ENCODE measurements around the gene SH3BP2. TPM values are rescaled to one million over a fixed set of nuclear protein-coding genes. Genes with fewer than 3 reads are reported as not detected.

Gene SH3BP2
- polyA plus RNA-seq, 3 donors: 19.1 to 478 (median 26.9) TPM

GRCh38 chr4:2768124-2768523 lies 24.8 kb upstream of the SH3BP2 start:
- TF ChIP-seq CTCF (IDR thresholded peaks at IDR 0.05): no peak
- Histone ChIP-seq H2AFZ (ENCODE audit: insufficient read depth, low read depth, low read length, poor library complexity, severe bottlenecking) (no peak overlapping the region), H3K9me3 (replicated peaks in 1 of 2; ENCODE audit: control insufficient read depth in 1 of 2, insufficient read depth in 1 of 2, low read length in 2 of 2) (no peaks in the 10 kb centered on the region), H3K4me3 (replicated peaks in 1 of 3; ENCODE audit: low read depth in 2 of 3, low read length in 3 of 3) (no peak overlapping the region), H3K36me3 (replicated peaks in 1 of 2; ENCODE audit: control insufficient read depth in 1 of 2, insufficient read depth in 2 of 2, low read length in 2 of 2) (no peaks in the 10 kb centered on the region), H3K4me2 (replicated peaks; ENCODE audit: extremely low read depth, low read length, poor library complexity, severe bottlenecking) (no peak overlapping the region), H4K20me1 (ENCODE audit: insufficient read depth, low read length) (no peaks in the 10 kb centered on the region), H3K27ac (ENCODE audit: low read depth in 1 of 2, low read length in 2 of 2) (no peak overlapping the region), H3K9ac (ENCODE audit: insufficient read depth, low read length, poor library complexity, severe bottlenecking) (no peak overlapping the region), H3K79me2 (ENCODE audit: insufficient read depth, low read length) (no peaks in the 10 kb centered on the region), H3K4me1 (ENCODE audit: control insufficient read depth in 1 of 2, insufficient read depth in 2 of 2, low read length in 2 of 2) (peaks cover 29 to 40% of the 10 kb centered on the region in 2 donors), H3K27me3 (ENCODE audit: control insufficient read depth in 2 of 2, insufficient read depth in 2 of 2, low read length in 2 of 2) (no peaks in the 10 kb centered on the region)
- Mint-ChIP-seq H3K4me3 (no peak overlapping the region), H3K36me3 (peaks cover 0 to 4% of the 10 kb centered on the region in 2 donors), H3K9me3 (peaks cover 0 to 2% (median 0%) of the 10 kb centered on the region in 7 donors), H3K27me3 (ENCODE audit: low read depth in 3 of 3) (peaks cover 0 to 4% (median 0%) of the 10 kb centered on the region in 3 donors), H3K27ac (no peak overlapping the region), H3K4me1 (peaks cover 34% of the 10 kb centered on the region)
- intact Hi-C loops (cut with micrococcal nuclease): no loop called here
- no peak for DNase-seq
- WGBS (ENCODE audit: insufficient coverage): 88% methylated on average over 6 of the region's 9 CpGs

GRCh38 chr4:2768921-2769336 lies 24.0 kb upstream of the SH3BP2 start:
- 86% methylated on average over 8 of the region's 15 CpGs for WGBS (ENCODE audit: insufficient coverage)
- H3K36me3 ChIP-seq (replicated peaks in 1 of 2; ENCODE audit: control insufficient read depth in 1 of 2, insufficient read depth in 2 of 2, low read length in 2 of 2): no peaks in the 10 kb centered on the region
- no peaks in the 10 kb centered on the region for H3K27me3 ChIP-seq (ENCODE audit: control insufficient read depth in 2 of 2, insufficient read depth in 2 of 2, low read length in 2 of 2)
- intact Hi-C loops (cut with micrococcal nuclease): no loop called here
- H3K4me2 ChIP-seq (replicated peaks; ENCODE audit: extremely low read depth, low read length, poor library complexity, severe bottlenecking): no peak overlapping the region
- no peak overlapping the region for H3K27ac ChIP-seq (ENCODE audit: low read depth in 1 of 2, low read length in 2 of 2)
- no peak overlapping the region for H3K4me3 Mint-ChIP-seq
- peaks cover 0 to 4% (median 0%) of the 10 kb centered on the region in 3 donors for H3K27me3 Mint-ChIP-seq (ENCODE audit: low read depth in 3 of 3)
- H3K4me3 ChIP-seq (replicated peaks in 1 of 3; ENCODE audit: low read depth in 2 of 3, low read length in 3 of 3): no peak overlapping the region
- peaks cover 31% of the 10 kb centered on the region for H3K4me1 Mint-ChIP-seq
- no peak overlapping the region for H2AFZ ChIP-seq (ENCODE audit: insufficient read depth, low read depth, low read length, poor library complexity, severe bottlenecking)
- peaks cover 24 to 35% of the 10 kb centered on the region in 2 donors for H3K4me1 ChIP-seq (ENCODE audit: control insufficient read depth in 1 of 2, insufficient read depth in 2 of 2, low read length in 2 of 2)
- DNase-seq: no peak
- H3K36me3 Mint-ChIP-seq: peaks cover 0 to 4% of the 10 kb centered on the region in 2 donors
- no peaks in the 10 kb centered on the region for H4K20me1 ChIP-seq (ENCODE audit: insufficient read depth, low read length)
- peaks cover 0 to 2% (median 0%) of the 10 kb centered on the region in 7 donors for H3K9me3 Mint-ChIP-seq
- no peak for TF ChIP-seq CTCF (IDR thresholded peaks at IDR 0.05)
- H3K9me3 ChIP-seq (replicated peaks in 1 of 2; ENCODE audit: control insufficient read depth in 1 of 2, insufficient read depth in 1 of 2, low read length in 2 of 2): no peaks in the 10 kb centered on the region
- H3K9ac ChIP-seq (ENCODE audit: insufficient read depth, low read length, poor library complexity, severe bottlenecking): no peak overlapping the region
- peak overlapping the region in 1 of 7 donors; percentile 21 for H3K27ac Mint-ChIP-seq
- H3K79me2 ChIP-seq (ENCODE audit: insufficient read depth, low read length): no peaks in the 10 kb centered on the region
